ENCODE data around the gene LIPK.
"Not testable (repeated sequence)": the region's sequence is repeated elsewhere in the genome, so short reads cannot be mapped to it uniquely, and the experiment has no call there.

Gene LIPK

DNA sequence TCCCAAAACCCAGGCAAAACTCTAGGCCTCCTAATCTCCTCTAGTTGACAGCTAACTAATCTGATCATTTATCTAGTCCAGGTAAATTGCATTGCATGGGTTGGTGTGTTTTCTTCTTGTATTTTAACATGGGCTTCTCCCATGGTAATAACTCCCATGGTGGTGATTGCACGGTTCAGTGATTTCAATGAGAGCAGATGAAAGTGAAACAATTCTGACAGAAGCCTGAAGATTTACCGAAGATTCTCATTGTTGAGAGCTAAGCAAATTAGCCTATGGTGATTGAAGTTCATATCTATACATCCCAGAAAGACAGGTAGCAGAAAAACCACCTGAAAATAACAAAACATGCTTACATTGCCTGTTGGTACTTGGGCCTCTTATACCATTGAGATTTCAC is 27.2 kb downstream of the LIPK start:
- Histone ChIP-seq H3K4me3 (ENCODE audit: low read length) (no peak overlapping the region), H3F3A (ENCODE audit: control insufficient read depth, insufficient read depth) (no peaks in the 10 kb centered on the region), H3K36me3 (ENCODE audit: control insufficient read depth, low read length) (no peaks in the 10 kb centered on the region), H3K9me2 (replicated peaks; ENCODE audit: control insufficient read depth, low read length) (no peaks in the 10 kb centered on the region), H3K9me3 (ENCODE audit: control insufficient read depth, insufficient read depth, low read length) (no peaks in the 10 kb centered on the region), H3K4me2 (ENCODE audit: low read length) (no peak overlapping the region), H3K27ac (ENCODE audit: low read depth, low read length) (no peak overlapping the region), H3K79me2 (ENCODE audit: control insufficient read depth, low read length) (no peaks in the 10 kb centered on the region), H4K20me1 (ENCODE audit: control insufficient read depth, insufficient read depth, low read depth, low read length) (no peaks in the 10 kb centered on the region), H3K4me1 (ENCODE audit: control insufficient read depth, low read length) (no peaks in the 10 kb centered on the region), H3K27me3 (ENCODE audit: control insufficient read depth, low read length) (no peaks in the 10 kb centered on the region)
- TF ChIP-seq, protein P1, sequence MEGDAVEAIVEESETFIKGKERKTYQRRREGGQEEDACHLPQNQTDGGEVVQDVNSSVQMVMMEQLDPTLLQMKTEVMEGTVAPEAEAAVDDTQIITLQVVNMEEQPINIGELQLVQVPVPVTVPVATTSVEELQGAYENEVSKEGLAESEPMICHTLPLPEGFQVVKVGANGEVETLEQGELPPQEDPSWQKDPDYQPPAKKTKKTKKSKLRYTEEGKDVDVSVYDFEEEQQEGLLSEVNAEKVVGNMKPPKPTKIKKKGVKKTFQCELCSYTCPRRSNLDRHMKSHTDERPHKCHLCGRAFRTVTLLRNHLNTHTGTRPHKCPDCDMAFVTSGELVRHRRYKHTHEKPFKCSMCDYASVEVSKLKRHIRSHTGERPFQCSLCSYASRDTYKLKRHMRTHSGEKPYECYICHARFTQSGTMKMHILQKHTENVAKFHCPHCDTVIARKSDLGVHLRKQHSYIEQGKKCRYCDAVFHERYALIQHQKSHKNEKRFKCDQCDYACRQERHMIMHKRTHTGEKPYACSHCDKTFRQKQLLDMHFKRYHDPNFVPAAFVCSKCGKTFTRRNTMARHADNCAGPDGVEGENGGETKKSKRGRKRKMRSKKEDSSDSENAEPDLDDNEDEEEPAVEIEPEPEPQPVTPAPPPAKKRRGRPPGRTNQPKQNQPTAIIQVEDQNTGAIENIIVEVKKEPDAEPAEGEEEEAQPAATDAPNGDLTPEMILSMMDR (IDR thresholded peaks at IDR 0.05; ENCODE audit: low read depth, low read length, poor library complexity, severe bottlenecking) = no peak

DNA sequence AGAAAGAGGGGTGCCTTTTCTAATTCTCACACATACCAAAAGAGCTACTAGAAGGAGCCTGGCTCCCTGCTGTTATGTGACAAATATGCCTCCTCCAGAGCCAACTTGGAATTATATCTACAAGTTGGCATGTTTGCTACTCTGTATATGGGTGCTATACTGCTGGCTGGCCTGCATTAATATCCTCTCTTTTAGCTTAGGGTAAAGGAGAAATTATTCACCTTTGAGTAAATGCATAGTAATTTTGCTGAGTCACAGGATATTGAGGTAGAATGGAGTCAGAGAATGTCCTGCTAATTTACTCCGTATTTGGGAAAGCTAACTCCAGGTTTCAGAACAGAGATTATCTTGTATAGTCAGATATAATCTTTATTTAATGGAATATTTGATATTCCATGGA is 29.6 kb downstream of the LIPK start:
- no peaks in the 10 kb centered on the region for H3K9me2 ChIP-seq (replicated peaks; ENCODE audit: control insufficient read depth, low read length)
- no peaks in the 10 kb centered on the region for H3K4me1 ChIP-seq (ENCODE audit: control insufficient read depth, low read length)
- TF ChIP-seq, protein P1 (IDR thresholded peaks at IDR 0.05; ENCODE audit: low read depth, low read length, poor library complexity, severe bottlenecking) = no peak
- TF ChIP-seq EZH2phosphoT487 (IDR thresholded peaks at IDR 0.05; ENCODE audit: borderline replicate concordance, low read length) = no peak
- H3F3A ChIP-seq (ENCODE audit: control insufficient read depth, insufficient read depth) = no peaks in the 10 kb centered on the region
- no peak overlapping the region for H3K27ac ChIP-seq (ENCODE audit: low read depth, low read length)
- no peak overlapping the region for H3K4me3 ChIP-seq (ENCODE audit: low read length)
- H3K79me2 ChIP-seq (ENCODE audit: control insufficient read depth, low read length) = no peaks in the 10 kb centered on the region
- no peak overlapping the region for H3K4me2 ChIP-seq (ENCODE audit: low read length)
- H4K20me1 ChIP-seq (ENCODE audit: control insufficient read depth, insufficient read depth, low read depth, low read length) = no peaks in the 10 kb centered on the region
- no peaks in the 10 kb centered on the region for H3K9me3 ChIP-seq (ENCODE audit: control insufficient read depth, insufficient read depth, low read length)
- no peaks in the 10 kb centered on the region for H3K27me3 ChIP-seq (ENCODE audit: control insufficient read depth, low read length)
- no peaks in the 10 kb centered on the region for H3K36me3 ChIP-seq (ENCODE audit: control insufficient read depth, low read length)

DNA sequence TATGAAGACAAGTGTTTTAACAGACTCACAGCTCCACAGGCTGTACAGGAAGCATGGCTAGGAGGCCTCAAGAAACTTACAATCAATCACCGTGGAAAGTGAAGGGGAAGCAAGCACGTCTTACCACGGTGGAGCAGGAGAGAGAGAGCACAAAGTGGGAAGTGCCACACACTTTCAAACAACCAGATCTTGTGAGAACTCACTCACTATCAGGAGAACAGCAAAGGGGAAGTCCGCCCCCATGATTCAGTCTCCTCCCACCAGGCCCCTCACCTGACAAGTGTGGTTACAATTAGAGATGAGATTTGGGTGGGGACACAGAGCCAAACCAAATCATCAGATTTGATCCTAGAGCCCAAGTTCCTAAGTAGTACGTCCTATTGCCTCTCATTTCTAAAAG is 35.9 kb downstream of the LIPK start:
- H3K27me3 ChIP-seq (ENCODE audit: control insufficient read depth, low read length); H4K20me1 ChIP-seq (ENCODE audit: control insufficient read depth, insufficient read depth, low read depth, low read length); H3K9me3 ChIP-seq (ENCODE audit: control insufficient read depth, insufficient read depth, low read length): not testable (repeated sequence)

DNA sequence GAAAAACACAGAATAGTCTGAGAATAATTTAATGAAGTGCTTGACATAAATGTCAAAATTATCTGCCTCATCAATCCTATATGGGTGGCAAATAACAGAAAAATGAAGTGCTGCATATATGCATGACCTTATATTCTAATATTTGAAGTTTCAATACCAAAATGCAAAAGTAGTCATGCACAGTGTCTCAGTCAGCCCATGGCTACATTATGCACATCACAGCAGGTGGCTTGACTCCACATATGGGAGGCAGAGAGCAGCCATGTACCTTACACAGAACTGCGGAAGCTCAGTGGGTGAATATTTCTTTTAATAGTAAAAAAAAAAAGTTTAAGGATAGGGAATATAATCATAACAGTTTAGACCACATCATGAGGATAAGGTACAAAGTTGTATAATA is 36.4 kb downstream of the LIPK start:
- Histone ChIP-seq H4K20me1 (ENCODE audit: control insufficient read depth, insufficient read depth, low read depth, low read length) (no peaks in the 10 kb centered on the region), H3K4me1 (ENCODE audit: control insufficient read depth, low read length) (no peaks in the 10 kb centered on the region), H3K27ac (ENCODE audit: low read depth, low read length) (no peak overlapping the region), H3K79me2 (ENCODE audit: control insufficient read depth, low read length) (no peaks in the 10 kb centered on the region), H3K9me3 (ENCODE audit: control insufficient read depth, insufficient read depth, low read length) (no peaks in the 10 kb centered on the region), H3K4me2 (ENCODE audit: low read length) (no peak overlapping the region), H3K9me2 (replicated peaks; ENCODE audit: control insufficient read depth, low read length) (no peaks in the 10 kb centered on the region), H3K36me3 (ENCODE audit: control insufficient read depth, low read length) (no peaks in the 10 kb centered on the region), H3K4me3 (ENCODE audit: low read length) (no peak overlapping the region), H3F3A (ENCODE audit: control insufficient read depth, insufficient read depth) (no peaks in the 10 kb centered on the region), H3K27me3 (ENCODE audit: control insufficient read depth, low read length) (no peaks in the 10 kb centered on the region)
- TF ChIP-seq, protein P1 (IDR thresholded peaks at IDR 0.05; ENCODE audit: low read depth, low read length, poor library complexity, severe bottlenecking) = no peak
- no peak for TF ChIP-seq EZH2phosphoT487 (IDR thresholded peaks at IDR 0.05; ENCODE audit: borderline replicate concordance, low read length)

More for the DNA sequence above, 35.9 kb downstream of the LIPK start:
- not testable (repeated sequence) for H3K27ac ChIP-seq (ENCODE audit: low read depth, low read length); H3K79me2 ChIP-seq (ENCODE audit: control insufficient read depth, low read length); H3K4me2 ChIP-seq (ENCODE audit: low read length); H3K36me3 ChIP-seq (ENCODE audit: control insufficient read depth, low read length); H3K4me1 ChIP-seq (ENCODE audit: control insufficient read depth, low read length); H3K9me2 ChIP-seq (replicated peaks; ENCODE audit: control insufficient read depth, low read length); H3K4me3 ChIP-seq (ENCODE audit: low read length); H3F3A ChIP-seq (ENCODE audit: control insufficient read depth, insufficient read depth)

Data from DOHH2 (cell line).